Right ventricle myocardium inferior (tissue), 1 donor: ENCODE measurements around the gene FAM83F. TPM values are rescaled to one million over a fixed set of nuclear protein-coding genes. Genes with fewer than 3 reads are reported as not detected.

Source experiments
- ATAC-seq: fragments of 200-7000 bp; cut with Tn5 transposase; one replicate; pipeline ENCODE4 v1.9.1; 2020; ENCODE audit warnings: mild to moderate bottlenecking, moderate library complexity
- DNase-seq: peaks from one replicate; pipeline ENCODE4 v3.0.0; 2021; ENCODE audit errors: missing footprints
- intact Hi-C: fragments of 100-400 bp; cut with DNase I; formaldehyde crosslinking; loops from one replicate; pipeline ENCODE4 v1.11.0; 2022
- total RNA-seq: library from RNA; stranded (reverse); fragmentation: NEBNext Ultra II Directional; extraction: Animal tissue kit (Norgen Biotek cat#: 25700); gene quantifications from one replicate; pipeline ENCODE4 v1.2.1, GENCODE V29; 2021
- donor health status: DM: no; HTN: yes; CAD: no; lungs with severe emphysema.

Gene FAM83F
- total RNA-seq, 1 donor from 2014 or later, result 6.1 TPM

DNA sequence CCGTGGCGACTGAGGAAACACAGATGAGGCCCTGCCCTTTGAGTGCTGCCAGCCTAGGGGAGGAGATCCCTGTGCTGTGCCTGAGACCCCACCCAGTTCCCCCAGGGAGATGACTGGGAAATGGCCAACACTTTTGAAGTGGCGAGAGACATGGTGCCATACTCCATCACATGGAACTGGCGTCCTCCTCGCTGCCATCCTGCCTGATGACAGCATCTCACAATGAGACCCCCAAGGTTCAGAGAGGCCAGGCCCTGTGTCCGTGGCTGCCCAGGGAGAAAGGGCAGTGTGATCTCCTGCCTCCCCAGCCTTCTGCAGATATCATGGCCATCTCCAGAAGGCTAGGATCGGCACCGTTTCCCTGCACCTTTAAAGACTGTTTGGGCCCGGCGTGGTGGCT is 31.1 kb downstream of the FAM83F start:
- DNase-seq (peak; percentile 28), ATAC-seq (no peak)
- intact Hi-C loops, result loop anchor here (2.0 kb wide), 1 partner anchor 93 kb away; no protein-coding TSS in a partner anchor

GRCh38 chr22:40026641-40027040 is 31.9 kb downstream of the FAM83F start:
- ATAC-seq (no peak), DNase-seq (peak; percentile 13)
- intact Hi-C loops, result no loop called here

- intact Hi-C loops, result no loop called here
- ATAC-seq, result no peak
- peak; percentile 55 for DNase-seq
These were observed 32.7 kb downstream of the FAM83F start for GRCh38 chr22:40027191-40028097.

- ATAC-seq (no peak), DNase-seq (peak; percentile 25)
- intact Hi-C loops, result no loop called here
These were observed 33.3 kb downstream of the FAM83F start for GRCh38 chr22:40028098-40028425.

DNA sequence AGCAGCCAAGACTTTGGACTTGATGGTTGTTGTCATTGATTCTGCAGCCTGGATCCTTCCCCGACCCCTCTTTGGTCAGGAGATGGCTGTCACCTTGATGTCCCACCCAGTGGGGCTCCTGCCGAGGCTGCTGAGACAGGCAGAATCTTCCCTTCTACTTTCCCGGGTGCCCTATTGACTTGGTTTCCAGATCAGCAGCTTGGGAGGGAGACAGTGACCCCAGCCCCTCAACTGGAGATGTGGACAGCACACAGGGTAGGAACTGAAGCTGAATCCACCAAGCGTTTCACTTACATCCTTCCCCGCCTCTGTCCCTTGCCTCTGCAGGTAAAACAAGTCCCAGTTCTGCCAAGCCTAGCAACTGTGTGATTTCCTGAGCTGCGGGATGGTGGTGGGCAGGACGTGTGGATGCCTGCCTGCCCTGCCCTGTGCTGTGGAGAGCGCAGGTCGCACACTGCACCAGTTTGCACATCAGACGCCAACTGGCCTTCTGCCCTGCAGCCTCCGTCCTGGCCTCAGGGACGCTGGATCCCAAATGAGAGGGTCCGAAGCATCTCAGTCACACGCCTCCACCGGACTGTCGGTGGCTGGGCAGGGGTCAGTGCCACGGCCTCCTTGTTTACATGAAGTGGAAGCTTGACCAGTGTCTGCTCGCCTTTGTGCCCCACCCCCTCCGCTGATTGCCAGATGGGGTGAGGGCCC is 34.6 kb downstream of the FAM83F start:
- ATAC-seq, result no peak
- DNase-seq, result peak; percentile 55
- intact Hi-C loops, result no loop called here

- no peak for ATAC-seq
- intact Hi-C loops, result no loop called here
- peak; percentile 35 for DNase-seq
These were observed 35.4 kb downstream of the FAM83F start for GRCh38 chr22:40030026-40030757.

DNA sequence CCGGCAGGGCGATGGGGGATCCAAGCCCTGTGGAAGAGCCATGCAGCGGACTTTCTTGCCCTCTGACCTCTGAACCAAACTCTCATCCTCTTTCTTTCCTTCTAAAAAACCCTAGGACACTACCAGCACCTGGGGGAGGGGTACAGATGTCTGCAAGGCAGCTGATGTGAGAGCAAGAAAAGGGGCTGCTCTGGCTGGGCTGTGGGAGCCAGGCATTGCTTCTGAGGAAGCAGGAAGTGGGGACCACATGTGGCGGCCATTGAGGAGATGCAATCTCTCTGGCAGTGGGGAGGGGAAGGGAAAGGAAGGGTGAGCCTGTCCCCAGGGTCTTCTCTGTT is 36.0 kb downstream of the FAM83F start:
- DNase-seq, result no peak
- intact Hi-C loops, result no loop called here
- no peak for ATAC-seq

- ATAC-seq (peak; percentile 33), DNase-seq (peak; percentile 65)
- intact Hi-C loops, result no loop called here
These were observed 37.2 kb downstream of the FAM83F start for GRCh38 chr22:40031766-40032470.

DNA sequence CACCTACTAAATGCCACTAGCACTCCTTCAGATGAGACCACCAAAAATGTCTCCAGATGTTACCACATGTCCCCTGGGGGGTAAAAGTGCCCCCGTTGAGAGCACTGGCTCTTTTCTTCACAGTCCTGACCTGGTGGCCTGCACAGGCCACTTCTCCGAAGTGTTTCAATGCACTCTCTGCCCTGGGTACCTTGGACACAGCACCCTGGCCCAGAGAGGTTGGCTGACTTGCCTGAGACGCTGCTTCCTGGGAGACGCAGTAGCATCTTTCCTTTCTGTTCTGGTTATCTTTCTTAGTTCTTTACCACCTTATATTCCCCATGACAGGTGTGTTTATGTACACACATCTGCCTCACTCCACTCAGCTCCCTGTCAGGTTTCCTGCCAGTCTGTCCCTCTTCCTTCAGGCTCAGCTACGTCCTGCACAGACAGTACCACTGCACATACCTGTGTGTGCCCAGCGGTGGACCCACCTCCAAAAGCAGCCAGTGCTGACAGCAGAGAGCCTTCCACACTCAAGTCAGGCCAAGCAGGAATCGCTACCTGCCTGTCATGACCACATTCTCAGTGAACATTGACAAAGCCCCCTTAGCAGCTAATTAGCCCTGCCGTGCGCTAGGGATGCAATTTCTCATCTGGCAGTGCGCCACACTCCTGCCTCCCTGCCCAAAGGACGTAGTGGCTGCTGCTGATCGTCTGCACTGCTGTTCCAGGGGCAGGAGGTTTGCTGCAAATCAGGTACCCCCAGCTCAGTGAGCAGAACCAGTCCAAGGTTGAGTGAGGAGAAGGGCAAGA is 39.0 kb downstream of the FAM83F start:
- intact Hi-C loops, result no loop called here
- ATAC-seq, result no peak
- peak; percentile 58 for DNase-seq

DNA sequence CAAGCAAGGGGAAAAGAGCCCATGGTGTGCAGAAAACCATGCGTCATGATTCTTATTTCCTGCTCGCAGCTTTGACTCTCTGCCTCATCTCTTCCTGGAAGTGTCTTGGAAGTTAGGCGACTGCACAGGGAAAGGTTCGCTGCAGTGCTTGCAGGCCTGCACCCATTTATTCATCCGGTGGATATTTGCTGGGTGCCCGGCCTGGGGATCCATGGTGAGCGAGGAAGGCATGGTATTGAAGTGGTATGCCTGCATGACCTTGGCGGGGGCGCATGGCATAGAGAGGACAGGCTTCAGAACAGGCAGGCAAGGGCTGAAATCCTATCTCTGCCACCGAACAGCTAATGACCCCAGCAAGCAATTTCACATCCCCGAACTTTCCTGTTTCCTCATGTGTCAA is 40.6 kb downstream of the FAM83F start:
- DNase-seq (peak; percentile 13), ATAC-seq (no peak)
- intact Hi-C loops, result loop anchor here (5.0 kb wide), 1 partner anchor 478 kb away; no protein-coding TSS in a partner anchor

DNA sequence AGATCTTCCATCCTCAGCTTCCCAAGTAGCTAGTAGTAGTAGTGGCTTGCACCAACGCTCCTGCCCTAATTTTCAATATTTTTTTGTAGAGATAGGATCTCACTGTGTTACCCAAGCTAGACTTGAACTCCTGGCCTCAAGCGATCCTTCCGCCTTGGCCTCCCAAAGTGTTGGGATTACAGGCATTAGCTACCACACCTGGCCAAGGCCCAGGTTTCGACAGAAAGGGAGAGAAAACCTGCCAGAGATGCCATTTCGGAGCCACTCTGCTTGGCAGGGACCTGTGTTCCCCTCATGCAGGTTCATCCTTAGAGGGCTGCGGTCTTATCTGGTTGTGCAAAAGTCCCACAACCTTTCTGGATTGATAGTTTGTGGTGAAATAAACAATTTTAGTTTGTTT is 41.4 kb downstream of the FAM83F start:
- no peak for ATAC-seq
- intact Hi-C loops, result loop anchor here (5.0 kb wide), 1 partner anchor 479 kb away; no protein-coding TSS in a partner anchor

GRCh38 chr22:40036591-40037225 is 42.0 kb downstream of the FAM83F start:
- ATAC-seq (peak; percentile 67), DNase-seq (no peak)
- intact Hi-C loops, result loop anchor here (5.0 kb wide), 1 partner anchor 479 kb away; no protein-coding TSS in a partner anchor

More for the DNA sequence above, 41.4 kb downstream of the FAM83F start:
- DNase-seq, result no peak

DNA sequence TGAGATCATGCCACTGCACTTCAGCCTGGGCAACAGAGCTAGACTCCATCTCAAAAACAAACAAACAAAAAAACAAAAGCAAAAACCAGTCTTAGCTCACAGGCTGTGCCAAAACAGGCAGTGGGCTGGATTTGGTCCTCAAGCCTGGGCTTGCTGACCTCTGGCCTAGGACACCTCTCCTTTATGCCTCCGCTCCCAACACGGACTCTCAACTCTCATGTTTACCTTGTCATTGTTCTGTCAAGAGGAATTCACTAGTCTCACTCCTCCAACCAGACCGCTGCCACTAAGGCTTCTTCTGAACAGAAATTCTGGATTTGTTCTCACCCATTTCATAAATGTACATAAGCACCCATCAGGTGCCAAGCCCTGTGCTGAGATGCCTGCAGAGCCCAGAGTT is 42.6 kb downstream of the FAM83F start:
- ATAC-seq, result no peak
- no peak for DNase-seq
- intact Hi-C loops, result loop anchor here (5.0 kb wide), 1 partner anchor 480 kb away; no protein-coding TSS in a partner anchor

DNA sequence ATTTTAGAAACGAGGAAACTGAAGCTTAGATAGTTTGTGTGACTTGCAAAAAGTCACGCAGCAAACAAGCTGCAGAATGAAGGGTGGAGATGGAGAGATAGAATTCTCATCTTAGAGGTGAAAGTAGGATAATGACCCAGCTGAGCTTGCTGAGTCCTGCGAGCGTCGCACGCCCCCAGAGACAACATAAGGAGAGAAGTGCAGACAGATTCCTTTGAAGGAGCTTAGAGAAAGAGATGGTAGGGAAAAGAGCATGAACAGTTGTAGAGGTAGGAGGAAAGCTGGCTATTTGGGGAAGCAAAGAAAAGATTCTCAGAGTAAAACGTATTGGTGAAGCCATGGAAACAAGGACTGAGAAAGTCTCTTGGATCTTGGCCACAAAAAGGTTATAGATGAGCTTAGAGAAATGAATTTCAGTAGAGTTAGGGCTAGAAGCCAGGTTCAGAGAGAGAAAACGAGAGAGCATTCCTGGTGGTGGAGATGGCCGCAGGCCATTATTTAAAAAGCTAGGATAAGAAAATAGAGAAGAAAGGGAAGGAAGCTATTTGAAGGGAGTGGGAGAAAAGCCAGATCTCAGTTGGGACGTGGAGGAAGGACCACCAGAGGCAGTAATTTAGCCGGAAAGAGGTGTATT is 44.8 kb downstream of the FAM83F start:
- DNase-seq, result no peak
- ATAC-seq, result no peak
- intact Hi-C loops, result loop anchor here (5.0 kb wide), 4 partner anchors 138 to 507 kb away; partner anchors contain the start of genes RPS19BP1 and TNRC6B

- intact Hi-C loops, result loop anchor here (5.0 kb wide), 3 partner anchors 136 to 509 kb away; partner anchors contain the start of genes RPS19BP1 and TNRC6B
- no peak for DNase-seq
- ATAC-seq, result no peak
These were observed 46.2 kb downstream of the FAM83F start for GRCh38 chr22:40040927-40041326.

- no peak for ATAC-seq
- DNase-seq, result no peak
- intact Hi-C loops, result loop anchor here (5.0 kb wide), 3 partner anchors 136 to 509 kb away; partner anchors contain the start of genes RPS19BP1 and TNRC6B
These were observed 46.8 kb downstream of the FAM83F start for GRCh38 chr22:40041366-40042137.
